Measurements from ENCODE around the gene TJP2. TPM values are rescaled to one million over a fixed set of nuclear protein-coding genes. Genes with fewer than 3 reads are reported as not detected.

Gene TJP2
- 100 to 1,000 TPM in 3 of 4 donors, 10 to 100 TPM in 1; 98.8 to 203 (median 137) TPM for total RNA-seq

DNA sequence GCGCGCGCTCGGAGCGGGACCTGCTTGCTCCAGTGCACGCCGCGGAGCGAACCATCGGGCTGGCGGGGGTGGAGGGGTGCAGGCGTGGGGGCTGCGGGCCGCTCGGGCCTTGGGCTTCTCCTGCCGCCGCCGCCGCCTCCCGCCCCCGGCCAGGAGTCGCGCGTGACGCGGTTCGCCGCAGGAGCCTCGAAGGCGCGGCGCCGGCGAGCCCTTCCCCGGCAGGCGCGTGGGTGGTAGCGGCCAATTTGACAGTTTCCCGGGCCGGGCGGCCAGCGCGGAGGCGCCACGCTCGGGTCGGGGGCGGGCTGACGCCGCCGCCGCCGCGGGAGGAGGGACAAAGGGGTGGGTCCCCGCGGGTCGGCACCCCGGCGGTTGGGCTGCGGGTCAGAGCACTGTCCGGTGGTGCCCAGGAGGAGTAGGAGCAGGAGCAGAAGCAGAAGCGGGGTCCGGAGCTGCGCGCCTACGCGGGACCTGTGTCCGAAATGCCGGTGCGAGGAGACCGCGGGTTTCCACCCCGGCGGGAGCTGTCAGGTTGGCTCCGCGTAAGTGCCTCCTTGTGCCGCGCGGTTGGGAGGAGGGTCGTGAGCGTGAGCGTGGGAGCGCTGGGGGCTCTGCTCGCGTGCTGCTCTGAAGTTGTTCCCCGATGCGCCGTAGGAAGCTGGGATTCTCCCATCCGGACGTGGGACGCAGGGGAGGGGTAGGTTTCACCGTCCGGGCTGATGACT is at the start of gene TJP2:
Gene TJP2 (plus strand): TSS at position 387 of the 725 bp plus-strand sequence. CDS start 96 bp downstream, at position 483.
- TF ChIP-seq, protein P1, sequence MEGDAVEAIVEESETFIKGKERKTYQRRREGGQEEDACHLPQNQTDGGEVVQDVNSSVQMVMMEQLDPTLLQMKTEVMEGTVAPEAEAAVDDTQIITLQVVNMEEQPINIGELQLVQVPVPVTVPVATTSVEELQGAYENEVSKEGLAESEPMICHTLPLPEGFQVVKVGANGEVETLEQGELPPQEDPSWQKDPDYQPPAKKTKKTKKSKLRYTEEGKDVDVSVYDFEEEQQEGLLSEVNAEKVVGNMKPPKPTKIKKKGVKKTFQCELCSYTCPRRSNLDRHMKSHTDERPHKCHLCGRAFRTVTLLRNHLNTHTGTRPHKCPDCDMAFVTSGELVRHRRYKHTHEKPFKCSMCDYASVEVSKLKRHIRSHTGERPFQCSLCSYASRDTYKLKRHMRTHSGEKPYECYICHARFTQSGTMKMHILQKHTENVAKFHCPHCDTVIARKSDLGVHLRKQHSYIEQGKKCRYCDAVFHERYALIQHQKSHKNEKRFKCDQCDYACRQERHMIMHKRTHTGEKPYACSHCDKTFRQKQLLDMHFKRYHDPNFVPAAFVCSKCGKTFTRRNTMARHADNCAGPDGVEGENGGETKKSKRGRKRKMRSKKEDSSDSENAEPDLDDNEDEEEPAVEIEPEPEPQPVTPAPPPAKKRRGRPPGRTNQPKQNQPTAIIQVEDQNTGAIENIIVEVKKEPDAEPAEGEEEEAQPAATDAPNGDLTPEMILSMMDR (IDR thresholded peaks at IDR 0.05; ENCODE audit: low read depth): no peak

DNA sequence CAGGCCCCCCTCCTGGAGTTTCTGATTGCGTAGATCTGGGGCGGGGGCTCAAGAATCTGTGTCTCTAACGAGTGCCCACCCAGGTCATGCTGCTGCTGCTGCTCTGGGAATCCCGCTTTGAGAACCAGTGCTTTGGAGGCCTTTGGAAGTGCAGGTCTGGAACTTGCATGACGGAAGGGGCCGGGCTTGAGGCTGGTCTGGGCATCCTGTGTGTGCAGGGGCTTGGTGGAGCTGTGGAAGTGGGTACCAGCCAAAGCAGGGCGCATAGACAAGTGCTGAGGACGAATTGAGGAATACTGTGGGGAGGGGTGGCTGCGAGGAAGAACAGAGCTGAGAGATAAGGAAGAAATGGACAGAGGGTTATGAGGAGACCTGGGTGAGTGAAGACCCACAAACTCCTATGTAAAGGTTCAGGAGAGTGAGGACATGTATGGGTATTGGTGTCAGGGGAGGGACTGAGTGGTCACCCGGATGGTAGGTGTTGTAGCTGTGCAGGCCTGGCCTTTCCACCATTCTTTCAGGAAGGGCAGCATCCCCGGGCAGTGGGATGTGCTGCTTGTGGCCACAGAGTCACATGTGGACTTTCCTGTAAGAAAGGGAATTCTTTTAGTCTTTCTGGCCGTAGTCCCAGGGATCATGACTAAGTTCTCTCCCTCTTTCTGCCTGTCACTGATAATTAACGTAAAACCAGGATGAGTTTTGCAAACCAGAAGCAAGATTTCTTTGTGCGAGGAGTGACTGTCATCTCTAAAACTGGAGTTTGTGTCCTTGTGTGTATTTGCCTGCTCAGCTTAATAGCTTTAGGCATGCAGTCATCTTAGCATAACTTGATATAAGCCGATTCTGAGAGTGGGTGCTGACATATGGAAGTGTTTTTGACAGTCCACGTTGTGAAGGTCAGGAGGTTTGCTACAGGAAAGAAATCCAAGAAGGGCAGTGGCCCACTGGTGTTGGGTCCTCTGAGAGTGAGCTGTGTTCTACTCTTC is 43.3 kb upstream of the TJP2 start:
- TF ChIP-seq, protein P1 (IDR thresholded peaks at IDR 0.05; ENCODE audit: low read depth): no peak

DNA sequence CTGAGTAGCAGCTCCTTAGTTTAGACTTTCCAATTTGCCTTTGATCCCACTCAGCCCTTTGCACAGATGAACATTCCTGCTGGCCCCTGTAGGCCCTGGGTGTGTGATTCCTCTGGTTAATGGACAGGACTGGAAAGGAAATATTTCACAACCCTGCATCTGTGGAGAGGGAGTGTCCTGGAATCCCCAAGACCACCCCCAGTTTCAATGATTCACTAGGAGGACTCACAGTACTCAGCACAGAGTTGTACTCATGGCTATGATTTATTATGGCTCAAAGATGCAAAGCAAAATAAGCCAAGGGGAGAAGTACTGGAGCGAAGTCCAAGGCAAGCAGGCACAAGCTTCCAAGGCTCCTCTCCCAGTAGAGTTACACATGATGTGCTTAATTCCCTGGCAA is 42.4 kb upstream of the TJP2 start:
- TF ChIP-seq, protein P1 (IDR thresholded peaks at IDR 0.05; ENCODE audit: low read depth): no peak

DNA sequence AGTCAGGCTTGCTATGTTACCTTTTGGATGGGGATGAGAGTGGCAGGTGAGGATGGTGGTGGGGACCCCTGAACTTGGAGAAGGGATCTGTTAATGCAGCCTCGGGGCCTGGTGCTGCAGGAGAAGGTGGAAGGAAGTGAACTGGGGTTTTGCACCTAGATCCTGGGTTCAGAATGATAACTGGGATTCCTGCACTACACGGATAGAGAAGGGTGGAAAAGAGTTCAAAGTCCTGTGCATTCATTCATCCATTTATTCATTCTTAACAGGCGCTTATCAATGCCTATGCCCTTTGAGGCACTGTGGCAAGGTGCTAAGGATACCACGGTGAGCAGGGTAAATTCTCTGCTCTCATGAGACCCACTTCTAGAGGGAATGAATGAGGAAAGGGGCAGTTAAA is 41.7 kb upstream of the TJP2 start:
- TF ChIP-seq, protein P1 (IDR thresholded peaks at IDR 0.05; ENCODE audit: low read depth): no peak

DNA sequence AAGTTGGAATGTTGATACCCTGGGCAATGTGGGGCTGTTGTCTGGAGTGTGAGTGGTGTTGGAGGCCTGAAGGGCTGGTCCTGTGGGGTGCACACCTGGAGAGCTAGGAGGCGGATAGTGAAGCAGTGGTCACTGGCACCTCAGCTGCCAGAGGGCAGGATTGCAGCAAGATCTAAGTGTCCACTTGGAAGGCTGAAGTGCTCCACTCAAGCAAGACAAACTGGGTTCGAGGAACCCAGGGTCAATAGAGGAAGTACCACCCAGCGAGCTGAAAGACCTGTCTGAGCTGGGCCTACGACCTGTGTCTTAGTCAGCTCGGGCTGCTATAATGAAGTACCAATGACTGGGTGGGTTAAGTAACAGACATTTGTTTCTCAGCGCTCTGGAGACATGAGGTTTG is 39.7 kb upstream of the TJP2 start:
- TF ChIP-seq, protein P1 (IDR thresholded peaks at IDR 0.05; ENCODE audit: low read depth): no peak

DNA sequence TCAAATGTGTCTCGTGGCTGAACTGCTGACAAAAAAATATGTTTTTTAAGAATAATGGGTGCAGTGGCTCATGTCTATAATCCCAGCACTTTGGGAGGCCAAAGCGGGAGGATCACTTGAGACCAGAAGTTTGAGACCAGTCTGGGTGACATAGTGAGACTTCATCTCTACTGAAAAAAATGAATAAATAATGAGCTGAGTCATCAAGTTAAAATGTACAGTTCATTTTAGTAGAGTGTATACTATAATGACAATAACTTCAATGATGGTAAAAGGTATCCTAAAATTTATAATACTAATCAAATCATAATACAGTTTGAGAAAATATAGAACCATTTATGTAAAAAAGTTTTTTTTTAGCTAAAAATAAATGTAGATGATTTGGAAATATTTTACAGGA is 37.9 kb upstream of the TJP2 start:
- TF ChIP-seq, protein P1 (IDR thresholded peaks at IDR 0.05; ENCODE audit: low read depth): no peak

DNA sequence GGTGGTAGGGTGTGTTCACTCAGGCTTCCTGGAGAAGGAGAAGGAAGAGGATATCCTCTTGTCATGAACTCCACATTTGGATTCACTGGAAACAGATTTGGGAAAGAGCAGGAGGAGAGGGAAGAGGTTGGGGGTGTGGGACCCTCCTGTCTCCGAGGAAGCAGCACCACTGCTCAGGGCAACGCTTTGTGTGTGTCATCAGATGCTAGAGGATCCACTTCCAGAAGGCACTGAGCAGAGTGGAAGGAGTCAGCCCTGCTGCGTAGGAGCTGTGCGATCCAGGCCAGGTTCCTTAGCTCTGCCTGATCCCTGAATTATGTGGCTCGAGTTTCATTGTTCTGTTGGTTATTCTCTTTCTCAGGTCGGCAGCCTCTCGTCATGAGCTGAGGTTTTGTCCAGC is 37.3 kb upstream of the TJP2 start:
- TF ChIP-seq, protein P1 (IDR thresholded peaks at IDR 0.05; ENCODE audit: low read depth): no peak

Data from subcutaneous adipose tissue (tissue), 4 donors.